ENCODE measurements around the gene SNU13. TPM values are rescaled to one million over a fixed set of nuclear protein-coding genes. Genes with fewer than 3 reads are reported as not detected.

The SNU13 gene
- total and polyA plus RNA-seq, 2 of the 4 experiments (the other 2 are of a cell fraction) = 122 to 185 TPM

- BruUV-seq (replicated peaks) = no TSS peak
- peak; percentile 85 for DNase-seq
- Histone ChIP-seq H2BK120ac (ENCODE audit: low read depth, low read length) (peak overlapping the region; percentile 94), H4K20me1 (ENCODE audit: insufficient read depth, low read length) (peaks cover 3% of the 10 kb centered on the region), H3K9ac (ENCODE audit: low read depth, low read length) (no peak overlapping the region), H3K79me1 (ENCODE audit: low read depth in 1 of 2, low read length in 2 of 2) (peaks cover 5 to 47% of the 10 kb centered on the region in 2 experiments; a peak in 3 of 4 replicates), H3K14ac (replicated peaks; ENCODE audit: low read depth, low read length) (peak overlapping the region; percentile 87), H3K56ac (ENCODE audit: extremely low read depth, insufficient read depth, low read length) (peak overlapping the region; percentile 67), H3K9me1 (ENCODE audit: insufficient read depth, low read length) (peaks cover 20% of the 10 kb centered on the region), H2AK9ac (replicated peaks; ENCODE audit: low read depth, low read length, poor library complexity) (peak overlapping the region; percentile 38), H3K9me3 (ENCODE audit: control insufficient read depth, insufficient read depth, low read length) (no peaks in the 10 kb centered on the region), H2BK5ac (ENCODE audit: low read depth, low read length, poor library complexity, severe bottlenecking) (peak overlapping the region; percentile 65), H4K5ac (ENCODE audit: low read depth, low read length) (peak overlapping the region; percentile 85), H3K27me3 (ENCODE audit: control insufficient read depth, insufficient read depth, low read length) (no peaks in the 10 kb centered on the region), H2BK15ac (ENCODE audit: low read depth, low read length) (peak overlapping the region; percentile 52; the same call in 1 of the 3 replicates), H3K4me2 (ENCODE audit: low read depth, low read length) (peak overlapping the region; percentile 58; the same call in 1 of the 2 replicates), H2BK20ac (ENCODE audit: low read depth, low read length) (peak overlapping the region; percentile 91), H3K23ac (ENCODE audit: low read depth, low read length) (peak overlapping the region; percentile 35; the same call in 1 of the 2 replicates), H3K4me3 (ENCODE audit: insufficient read depth, low read depth, low read length) (no peak overlapping the region), H2AFZ (replicated peaks; ENCODE audit: low read length, poor library complexity) (no peak overlapping the region), H4K91ac (ENCODE audit: insufficient read depth, low read depth, low read length) (peak overlapping the region; percentile 63), H2AK5ac (ENCODE audit: low read depth, low read length) (peak overlapping the region; percentile 59), H3K27ac (ENCODE audit: insufficient read depth, low read length) (peak overlapping the region; percentile 66), H4K8ac (ENCODE audit: low read depth in 2 of 2, low read length in 2 of 2) (peak overlapping the region in 1 of 2 experiments; percentile 36; a peak in 2 of 4 replicates), H3K4ac (ENCODE audit: low read depth, low read length) (peak overlapping the region; percentile 81), H3K4me1 (ENCODE audit: control insufficient read depth, insufficient read depth, low read length) (peaks cover 18% of the 10 kb centered on the region), H3K18ac (ENCODE audit: low read depth, low read length) (peak overlapping the region; percentile 73), H3K36me3 (ENCODE audit: control insufficient read depth, insufficient read depth, low read length) (peaks cover 15% of the 10 kb centered on the region)
- intact Hi-C loops (cut with micrococcal nuclease) = no loop called here
- no peak for TF ChIP-seq MXI1 (IDR thresholded peaks at IDR 0.05; ENCODE audit: borderline replicate concordance, low read depth, low read length)
- no peak for TF ChIP-seq MAFK (IDR thresholded peaks at IDR 0.05; ENCODE audit: low read depth, low read length)
- TF ChIP-seq CEBPB (IDR thresholded peaks at IDR 0.05; ENCODE audit: low read depth, low read length) = peak; percentile 32; the same call in 1 of the 2 replicates
- no peak for TF ChIP-seq NFE2L2 (IDR thresholded peaks at IDR 0.05; ENCODE audit: low read depth, low read length)
- ATAC-seq (ENCODE audit: low read depth) = peak; percentile 58
- 41% methylated on average over 10 of the region's 21 CpGs; no CpG with 5 or more reads in 1 of the 2 experiments for WGBS, 2 experiments (ENCODE audit: extremely low coverage in 2 of 2, insufficient read length in 1 of 2)
- POLR2A ChIA-PET (ENCODE audit: unreplicated experiment) = no interaction called here
- CTCF ChIA-PET = interaction anchor here (1.3 kb wide), 1 partner anchor 28 kb away, joined by 3 read pairs; no protein-coding TSS in a partner anchor
- dilution Hi-C loops (cut with HindIII; ENCODE audit: low sequenced_read_pairs, unreplicated experiment) = no loop called here
- in situ Hi-C loops (cut with MboI; ENCODE audit: low sequenced_read_pairs) = no loop called here
Observed at GRCh38 chr22:41668971-41669911, 19.4 kb downstream of the SNU13 start.

Measured in IMR-90 (cell line).